DMS 273 (cell line): ENCODE results near the gene HK1.
A peak's percentile ranks its signal among the peaks of the same experiment; 100 is the strongest.

Source experiments
- DNase-seq: peaks from one replicate; lab custom pipeline; 2025; ENCODE audit not compliant: unreplicated experiment; lab: John Stamatoyannopoulos, UW

The HK1 gene

DNA sequence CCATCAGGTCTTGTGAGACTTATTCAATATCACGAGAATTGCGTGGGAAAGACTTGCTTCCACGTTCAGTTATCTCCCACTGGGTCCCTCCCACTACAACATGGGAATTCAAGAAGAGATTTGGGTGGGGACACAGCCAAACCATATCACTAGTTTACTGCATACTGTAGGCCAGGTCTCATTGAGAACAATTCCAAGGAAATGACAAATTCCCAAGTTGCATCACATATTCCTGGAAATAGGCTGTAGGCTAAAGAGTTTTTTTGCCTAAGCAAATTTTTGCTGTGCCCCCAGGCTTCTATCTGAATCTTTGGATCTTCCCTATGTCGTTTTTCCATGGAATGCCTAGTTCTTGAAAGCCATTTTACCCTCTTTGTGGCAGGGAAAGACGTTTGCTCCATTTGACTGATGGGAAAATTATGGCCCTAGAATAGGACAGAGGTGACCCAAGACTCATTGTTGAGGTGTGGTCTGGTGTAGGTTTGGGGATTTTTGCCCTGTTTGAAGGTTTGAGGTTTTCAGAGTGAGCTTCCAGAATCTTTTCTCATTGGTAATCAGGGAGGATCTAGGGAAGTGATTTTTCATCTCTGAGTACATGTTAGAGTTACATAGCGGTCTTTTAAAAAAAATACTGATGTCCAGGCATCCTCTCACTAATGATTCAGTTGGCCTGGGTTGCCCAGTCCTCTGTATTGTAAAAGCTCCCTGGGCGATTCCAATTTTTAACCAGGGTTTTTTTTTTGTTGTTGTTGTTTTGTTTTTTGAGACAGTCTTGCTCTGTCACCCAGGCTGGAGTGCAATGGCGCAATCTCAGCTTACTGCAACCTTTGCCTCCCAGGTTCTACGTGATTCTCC, 94.1 kb downstream of the HK1 start:
- DNase-seq = no peak

- DNase-seq = peak; percentile 83
Observed at GRCh38 chr10:69374242-69374641, 95.9 kb downstream of the HK1 start.

- no peak for DNase-seq
Observed at GRCh38 chr10:69374931-69375306, 96.6 kb downstream of the HK1 start.

DNA sequence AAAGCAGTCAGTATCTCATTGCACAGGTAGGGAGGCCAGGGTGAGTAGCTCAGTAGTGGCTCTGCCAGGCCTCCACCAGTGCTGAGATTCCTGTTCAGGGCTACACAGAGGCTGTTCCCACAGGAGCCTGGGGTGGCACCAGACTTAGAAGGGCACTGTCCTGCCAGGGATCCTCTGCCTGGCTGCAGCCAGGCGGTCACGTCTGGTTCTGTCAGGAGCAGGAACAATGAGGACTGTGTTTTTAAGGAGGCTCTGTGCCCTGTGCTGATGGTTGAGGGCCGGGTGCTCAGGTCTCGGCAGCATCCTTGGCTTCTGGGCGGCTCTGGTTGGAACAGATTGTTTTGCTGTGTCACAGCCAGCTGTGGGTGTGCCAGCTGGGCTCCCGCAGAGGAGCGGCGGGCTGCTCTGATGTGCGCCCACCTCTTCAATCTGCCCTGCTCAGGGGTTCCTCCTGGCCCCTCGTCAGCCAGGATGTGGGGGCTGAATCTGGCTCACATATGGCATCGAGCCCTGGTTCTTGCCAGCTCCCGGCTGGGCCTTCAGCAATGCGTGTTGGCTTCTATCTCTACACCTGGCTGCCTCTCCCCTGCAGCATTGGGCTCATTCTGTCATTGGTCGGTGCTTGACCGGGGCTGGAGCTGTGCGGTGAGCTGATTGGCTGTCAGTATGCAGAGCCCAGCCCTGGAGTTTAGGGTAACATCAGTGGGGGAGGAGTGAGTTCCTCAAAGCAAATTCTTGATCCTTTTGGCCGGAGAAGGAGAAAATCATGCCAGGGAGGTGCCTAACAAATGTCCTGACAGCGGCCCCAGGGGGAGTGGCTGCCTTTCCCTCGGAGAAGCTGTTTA, 97.2 kb downstream of the HK1 start:
- DNase-seq = peak; percentile 97

GRCh38 chr10:69376662-69377061, 98.4 kb downstream of the HK1 start:
- DNase-seq = no peak

- no peak for DNase-seq
Observed at GRCh38 chr10:69377191-69377590, 98.9 kb downstream of the HK1 start.

GRCh38 chr10:69377933-69378332, 99.6 kb downstream of the HK1 start:
- no peak for DNase-seq

GRCh38 chr10:69379800-69380199, 101.5 kb downstream of the HK1 start:
- DNase-seq = no peak

GRCh38 chr10:69382382-69383117, 104.3 kb downstream of the HK1 start:
- no peak for DNase-seq

DNA sequence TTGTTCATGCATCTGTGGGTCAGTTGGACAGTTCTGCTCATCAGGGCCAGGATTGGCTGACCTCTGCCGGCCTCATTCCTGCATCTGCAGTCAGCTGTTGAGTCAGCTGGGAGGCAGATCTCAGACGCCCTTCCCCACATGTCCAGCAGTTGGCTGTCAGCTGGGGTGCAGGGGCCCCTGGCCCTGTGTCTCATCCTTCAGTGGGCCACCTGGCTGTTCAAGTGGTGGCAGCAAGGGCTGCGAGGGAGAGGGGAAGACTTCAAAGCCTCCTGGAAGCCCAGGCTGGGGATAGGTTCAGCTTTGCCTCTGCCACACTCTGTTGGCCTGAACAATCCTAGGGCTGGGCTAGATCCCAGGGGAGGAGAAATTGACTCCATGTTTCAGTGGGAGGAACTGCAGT, 105.3 kb downstream of the HK1 start:
- peak; percentile 19 for DNase-seq

GRCh38 chr10:69384320-69384719, 106.0 kb downstream of the HK1 start:
- no peak for DNase-seq

GRCh38 chr10:69385454-69386350, 107.4 kb downstream of the HK1 start:
- DNase-seq = no peak

DNA sequence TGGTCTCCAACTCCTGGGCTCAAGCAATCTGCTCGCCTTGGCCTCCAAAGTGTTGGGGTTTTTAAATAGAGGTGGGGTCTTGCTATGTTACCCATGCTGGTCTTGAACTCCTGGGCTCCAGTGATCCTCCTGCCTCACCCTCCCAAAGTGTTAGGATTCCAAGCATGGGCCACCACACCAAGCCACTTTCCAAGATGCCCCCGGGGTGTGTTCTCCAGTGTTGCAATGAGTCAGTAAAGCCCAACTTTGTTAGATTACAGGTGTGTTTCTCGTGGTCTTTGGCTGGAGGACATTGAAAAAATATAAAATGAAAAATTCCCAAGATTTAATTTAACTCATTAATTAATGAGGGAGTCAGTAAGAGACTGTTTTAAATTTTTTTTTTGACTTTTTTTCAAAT, 109.2 kb downstream of the HK1 start:
- no peak for DNase-seq

- no peak for DNase-seq
Observed at GRCh38 chr10:69388488-69388887, 110.2 kb downstream of the HK1 start.

GRCh38 chr10:69389827-69390490, 111.7 kb downstream of the HK1 start:
- DNase-seq = peak; percentile 32

DNA sequence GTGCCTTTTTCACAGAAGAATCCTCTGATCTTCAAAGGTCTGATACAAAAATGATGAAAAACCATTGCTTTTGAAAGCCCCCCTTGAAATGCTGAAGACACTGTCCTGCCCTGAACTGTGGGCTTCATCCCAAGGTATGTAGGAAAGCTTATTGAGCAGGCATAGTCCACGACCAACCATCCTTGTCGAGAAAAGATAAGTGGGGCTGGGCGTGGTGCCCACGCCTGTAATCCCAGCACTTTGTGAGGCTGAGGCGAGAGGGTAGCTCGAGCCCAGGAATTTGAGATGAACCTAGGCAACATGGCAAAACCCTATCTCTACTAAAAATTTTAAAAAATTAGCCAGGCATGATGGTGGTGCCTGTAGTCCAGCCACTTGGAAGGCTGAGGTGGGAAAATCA, 112.9 kb downstream of the HK1 start:
- no peak for DNase-seq

- peak; percentile 91 for DNase-seq
Observed at GRCh38 chr10:69392481-69393000, 114.2 kb downstream of the HK1 start.

DNA sequence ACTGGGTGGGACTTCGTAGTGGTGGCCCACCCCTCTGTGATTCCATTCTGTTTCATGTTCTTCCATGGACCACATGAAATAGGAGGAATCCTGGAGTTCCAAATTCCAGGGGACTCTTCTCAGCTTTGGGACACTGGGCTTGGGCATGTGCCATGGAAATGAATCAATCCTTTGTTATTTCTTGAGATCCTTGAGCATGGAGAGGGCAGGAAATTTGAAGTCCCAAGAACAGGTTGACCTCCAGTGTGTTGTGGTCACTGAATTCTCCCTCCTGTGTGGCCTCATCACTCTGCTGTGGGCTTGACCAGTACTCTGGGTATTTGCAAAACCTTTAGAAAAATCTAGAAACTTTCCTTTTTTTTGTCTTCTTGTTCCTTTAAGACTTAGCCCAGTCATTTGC, 115.7 kb downstream of the HK1 start:
- DNase-seq = no peak

DNA sequence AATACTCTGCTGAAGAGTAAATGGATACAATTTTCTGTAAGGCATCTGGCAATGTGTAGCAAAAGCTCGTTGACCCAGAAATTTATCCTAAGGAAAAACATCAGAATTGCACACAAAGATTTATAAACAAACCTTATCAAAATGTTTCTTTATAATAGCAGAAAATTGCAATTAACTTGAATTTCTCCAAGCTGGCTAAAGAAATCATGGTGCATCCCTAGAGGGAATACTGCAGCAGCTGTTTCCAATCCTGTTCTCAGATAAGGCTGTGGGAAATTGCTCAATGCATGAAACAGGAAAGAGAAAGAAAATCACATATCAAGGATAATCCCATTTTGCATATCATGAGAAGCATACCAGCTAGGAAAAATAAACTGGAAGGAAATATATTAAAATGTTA, 119.7 kb downstream of the HK1 start:
- DNase-seq = no peak

DNA sequence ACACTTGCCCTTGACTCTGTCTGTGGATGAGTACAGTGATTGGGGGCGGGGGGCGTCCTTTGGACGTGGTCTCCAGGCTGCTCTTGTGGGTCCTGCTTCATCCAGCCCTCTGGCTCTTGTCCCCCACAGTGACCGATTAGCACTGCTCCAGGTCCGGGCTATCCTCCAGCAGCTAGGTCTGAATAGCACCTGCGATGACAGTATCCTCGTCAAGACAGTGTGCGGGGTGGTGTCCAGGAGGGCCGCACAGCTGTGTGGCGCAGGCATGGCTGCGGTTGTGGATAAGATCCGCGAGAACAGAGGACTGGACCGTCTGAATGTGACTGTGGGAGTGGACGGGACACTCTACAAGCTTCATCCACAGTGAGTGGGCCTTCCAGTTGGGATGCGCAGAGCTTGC, 120.2 kb downstream of the HK1 start:
- no peak for DNase-seq
